ENCODE data around the gene LTBR. TPM values are rescaled to one million over a fixed set of nuclear protein-coding genes. Genes with fewer than 3 reads are reported as not detected.

LTBR gene
- total RNA-seq, 2 experiments from 2014 or later: 1.5 to 1.6 TPM

DNA sequence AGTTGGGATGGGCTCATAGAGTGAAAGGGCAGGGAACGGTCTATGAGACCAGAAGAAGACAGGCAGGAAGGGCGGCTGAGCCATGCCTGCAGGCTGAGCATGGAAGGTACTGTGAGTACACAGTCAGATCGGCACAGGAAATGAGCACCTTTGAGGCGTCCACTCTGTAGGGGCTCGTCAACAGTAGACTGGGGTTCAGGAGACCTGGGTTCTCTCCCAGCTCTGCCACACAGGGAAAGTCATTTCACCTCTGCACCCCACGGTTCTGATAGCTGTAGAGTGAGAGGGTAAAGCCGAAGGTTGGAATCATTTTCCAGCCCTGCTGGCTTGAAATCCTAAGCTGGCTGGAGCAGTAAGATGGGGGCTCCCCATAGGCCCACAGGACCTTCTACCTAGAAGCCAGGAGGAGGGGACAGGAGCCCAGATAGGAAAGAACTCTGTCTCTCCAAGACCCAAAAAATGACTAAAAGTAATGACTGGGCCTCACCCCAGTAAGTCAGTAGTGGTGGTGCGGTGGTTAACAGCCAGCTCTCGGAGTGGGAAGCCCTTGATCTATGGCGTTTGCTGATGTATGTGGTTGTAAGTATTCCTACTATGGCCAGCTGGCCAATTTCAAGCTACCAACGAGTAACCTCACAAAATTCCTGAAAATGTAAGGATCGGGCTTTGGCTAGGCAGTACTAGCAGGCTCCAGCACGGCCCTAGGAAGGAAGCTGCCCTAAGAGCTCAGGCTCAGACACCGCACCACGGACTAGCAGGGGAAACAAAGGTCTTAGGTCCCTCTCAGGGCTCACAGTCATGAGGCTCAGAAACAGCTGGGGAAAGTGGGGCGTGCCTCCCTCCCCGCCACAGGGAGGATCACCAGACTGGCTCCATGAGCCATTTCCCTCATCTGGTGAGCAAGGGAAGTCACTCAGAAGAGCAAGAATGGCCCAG, 50.5 kb downstream of the LTBR start:
- TF ChIP-seq, protein P1, sequence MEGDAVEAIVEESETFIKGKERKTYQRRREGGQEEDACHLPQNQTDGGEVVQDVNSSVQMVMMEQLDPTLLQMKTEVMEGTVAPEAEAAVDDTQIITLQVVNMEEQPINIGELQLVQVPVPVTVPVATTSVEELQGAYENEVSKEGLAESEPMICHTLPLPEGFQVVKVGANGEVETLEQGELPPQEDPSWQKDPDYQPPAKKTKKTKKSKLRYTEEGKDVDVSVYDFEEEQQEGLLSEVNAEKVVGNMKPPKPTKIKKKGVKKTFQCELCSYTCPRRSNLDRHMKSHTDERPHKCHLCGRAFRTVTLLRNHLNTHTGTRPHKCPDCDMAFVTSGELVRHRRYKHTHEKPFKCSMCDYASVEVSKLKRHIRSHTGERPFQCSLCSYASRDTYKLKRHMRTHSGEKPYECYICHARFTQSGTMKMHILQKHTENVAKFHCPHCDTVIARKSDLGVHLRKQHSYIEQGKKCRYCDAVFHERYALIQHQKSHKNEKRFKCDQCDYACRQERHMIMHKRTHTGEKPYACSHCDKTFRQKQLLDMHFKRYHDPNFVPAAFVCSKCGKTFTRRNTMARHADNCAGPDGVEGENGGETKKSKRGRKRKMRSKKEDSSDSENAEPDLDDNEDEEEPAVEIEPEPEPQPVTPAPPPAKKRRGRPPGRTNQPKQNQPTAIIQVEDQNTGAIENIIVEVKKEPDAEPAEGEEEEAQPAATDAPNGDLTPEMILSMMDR (IDR thresholded peaks at IDR 0.05): no peak
- Mint-ChIP-seq H3K27ac (peak overlapping the region; percentile 90), H3K4me3 (peak overlapping the region; percentile 63), H3K4me1 (ENCODE audit: low read depth) (peaks cover 71% of the 10 kb centered on the region), H3K27me3 (no peaks in the 10 kb centered on the region), H3K9me3 (no peaks in the 10 kb centered on the region), H3K36me3 (ENCODE audit: low read depth) (peaks cover 2% of the 10 kb centered on the region)
- peak; percentile 72 for DNase-seq
- ChIA-PET POLR2A (interaction anchor here (0.7 to 5.8 kb wide), 13 partner anchors 8 to 401 kb away, joined by 3 to 78 read pairs (median 4); partner anchors contain the start of genes CD27, TAPBPL and VAMP1), CTCF (interaction anchor here (0.6 to 3.1 kb wide), 9 partner anchors 9 to 111 kb away, joined by 3 to 19 read pairs (median 7); partner anchors contain the start of genes CD27, TAPBPL and VAMP1)
- peak; percentile 84 for ATAC-seq
- intact Hi-C loops (cut with micrococcal nuclease): no loop called here

GRCh38 chr12:6435961-6436715, 52.2 kb downstream of the LTBR start:
- TF ChIP-seq, protein P1 (IDR thresholded peaks at IDR 0.05): no peak
- ATAC-seq (no peak), DNase-seq (no peak)
- H3K4me1 Mint-ChIP-seq (ENCODE audit: low read depth): peaks cover 66% of the 10 kb centered on the region
- H3K36me3 Mint-ChIP-seq (ENCODE audit: low read depth): peaks cover 7% of the 10 kb centered on the region
- no peaks in the 10 kb centered on the region for H3K9me3 Mint-ChIP-seq
- H3K27me3 Mint-ChIP-seq: no peaks in the 10 kb centered on the region
- intact Hi-C loops (cut with micrococcal nuclease): no loop called here
- H3K4me3 Mint-ChIP-seq: no peak overlapping the region
- H3K27ac Mint-ChIP-seq: peak overlapping the region; percentile 32
- CTCF ChIA-PET: interaction anchor here (0.8 to 1.8 kb wide), 4 partner anchors 15 to 32 kb away, joined by 3 to 6 read pairs (median 4); partner anchors contain the start of gene TAPBPL
- POLR2A ChIA-PET: interaction anchor here (0.8 to 5.8 kb wide), 8 partner anchors 8 to 35 kb away, joined by 3 to 78 read pairs (median 6); partner anchors contain the start of genes CD27 and VAMP1

DNA sequence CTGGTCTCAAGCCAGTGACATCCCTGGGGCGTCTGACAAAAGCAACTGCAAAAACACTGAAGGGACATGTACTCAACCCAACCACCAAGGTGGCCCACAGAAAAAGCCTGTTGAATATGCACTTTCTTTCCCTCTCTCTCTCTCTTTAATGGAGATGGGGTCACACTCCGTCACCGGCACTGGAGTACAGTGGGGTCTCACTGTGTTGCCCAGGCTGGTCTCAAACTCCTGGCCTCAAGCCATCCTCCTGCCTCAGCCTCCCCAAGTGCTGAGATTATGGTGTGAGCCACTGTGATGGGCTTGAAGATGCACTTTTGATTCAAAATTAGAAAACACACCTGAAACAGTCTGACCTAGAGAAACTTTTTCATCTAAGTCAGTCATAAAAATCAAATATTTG, 53.6 kb downstream of the LTBR start:
- H3K27ac Mint-ChIP-seq: peak overlapping the region; percentile 53
- ATAC-seq (no peak), DNase-seq (no peak)
- H3K4me1 Mint-ChIP-seq (ENCODE audit: low read depth): peaks cover 70% of the 10 kb centered on the region
- POLR2A ChIA-PET: interaction anchor here (1.4 to 12.3 kb wide), 2 partner anchors 20 to 33 kb away, joined by 4 to 267 read pairs; partner anchors contain the start of genes TAPBPL and VAMP1
- CTCF ChIA-PET: no interaction called here
- H3K9me3 Mint-ChIP-seq: no peaks in the 10 kb centered on the region
- TF ChIP-seq, protein P1 (IDR thresholded peaks at IDR 0.05): no peak
- no peak overlapping the region for H3K4me3 Mint-ChIP-seq
- no peaks in the 10 kb centered on the region for H3K27me3 Mint-ChIP-seq
- intact Hi-C loops (cut with micrococcal nuclease): no loop called here
- H3K36me3 Mint-ChIP-seq (ENCODE audit: low read depth): peaks cover 9% of the 10 kb centered on the region

DNA sequence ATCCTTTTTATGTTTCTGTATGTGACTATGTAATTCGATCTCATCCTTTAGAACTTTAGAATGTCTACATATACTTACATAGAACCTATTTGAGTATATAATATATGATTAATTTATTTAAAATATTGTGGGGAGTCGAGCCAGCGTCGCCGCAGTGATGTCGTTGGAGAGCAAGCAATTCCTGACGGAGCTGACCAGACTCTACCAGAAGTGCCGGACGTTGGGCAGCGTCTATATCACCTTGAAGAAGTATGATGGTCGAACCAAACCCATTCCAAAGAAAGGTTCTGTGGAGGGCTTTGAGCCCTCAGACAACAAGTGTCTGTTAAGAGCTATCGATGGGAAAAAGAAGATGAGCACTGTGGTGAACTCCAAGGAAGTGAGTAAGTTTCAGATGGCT, 54.4 kb downstream of the LTBR start:
- TF ChIP-seq, protein P1 (IDR thresholded peaks at IDR 0.05): no peak
- peak overlapping the region; percentile 78 for H3K27ac Mint-ChIP-seq
- H3K27me3 Mint-ChIP-seq: no peaks in the 10 kb centered on the region
- no peaks in the 10 kb centered on the region for H3K9me3 Mint-ChIP-seq
- H3K4me3 Mint-ChIP-seq: peak overlapping the region; percentile 30
- intact Hi-C loops (cut with micrococcal nuclease): no loop called here
- peaks cover 15% of the 10 kb centered on the region for H3K36me3 Mint-ChIP-seq (ENCODE audit: low read depth)
- ChIA-PET CTCF (interaction anchor here (9.6 to 10.2 kb wide), 2 partner anchors 13 to 27 kb away, joined by 78 to 89 read pairs; no protein-coding TSS in a partner anchor), POLR2A (interaction anchor here (1.1 to 12.3 kb wide), 4 partner anchors 12 to 94 kb away, joined by 3 to 267 read pairs (median 4); partner anchors contain the start of genes TAPBPL and VAMP1)
- ATAC-seq: no peak
- no peak for DNase-seq
- H3K4me1 Mint-ChIP-seq (ENCODE audit: low read depth): peaks cover 74% of the 10 kb centered on the region

Data from activated CD8-positive, alpha-beta T cell treated with anti-CD3 and anti-CD28 coated beads for 36 hours (primary cell).